Left renal pelvis (tissue), 4 donors: ENCODE measurements around the gene COL4A5. TPM values are rescaled to one million over a fixed set of nuclear protein-coding genes. Genes with fewer than 3 reads are reported as not detected.
"Not testable (repeated sequence)": the region's sequence is repeated elsewhere in the genome, so short reads cannot be mapped to it uniquely, and the experiment has no call there.

Source experiments
- DNase-seq, 4 donors: peaks; one replicate each; pipeline ENCODE4 v3.0.0-alpha.2; 2013; ENCODE audit warnings: low read depth in 4 of 4, low spot score in 3 of 4
- polyA plus RNA-seq, 4 donors: library from polyadenylated mRNA; unstranded; fragments of 120-200 nt; gene quantifications; one replicate each; pipeline ENCODE4 v1.2.1, GENCODE V29; 2013; ENCODE audit not compliant: insufficient read length in 4 of 4

Gene COL4A5
- 100 to 1,000 TPM; 106 to 150 (median 139) TPM for polyA plus RNA-seq

- peak in 3 of 4 donors; percentile 55 to 70 (median 70) for DNase-seq
Observed at GRCh38 chrX:108439426-108439942, at the start of gene COL4A5. TSS of gene COL4A5 (plus strand) at chrX:108439838. CDS start at chrX:108440126, 288 bp downstream.

GRCh38 chrX:108390976-108391717 lies 48.5 kb upstream of the COL4A5 start:
- not testable (repeated sequence) for DNase-seq

- no peak for DNase-seq
Observed at GRCh38 chrX:108396188-108396891, 43.3 kb upstream of the COL4A5 start.

GRCh38 chrX:108396986-108397385 lies 42.7 kb upstream of the COL4A5 start:
- DNase-seq = no peak

GRCh38 chrX:108397627-108398391 lies 41.8 kb upstream of the COL4A5 start:
- DNase-seq = no peak

- DNase-seq = no peak
Observed at GRCh38 chrX:108399418-108400165, 40.0 kb upstream of the COL4A5 start.

- no peak for DNase-seq
Observed at GRCh38 chrX:108412783-108413182, 26.9 kb upstream of the COL4A5 start.

GRCh38 chrX:108415146-108415545 lies 24.5 kb upstream of the COL4A5 start:
- DNase-seq = no peak

- DNase-seq = no peak
Observed at GRCh38 chrX:108415891-108416290, 23.7 kb upstream of the COL4A5 start.

GRCh38 chrX:108417257-108417656 lies 22.4 kb upstream of the COL4A5 start:
- no peak for DNase-seq

GRCh38 chrX:108419401-108419800 lies 20.2 kb upstream of the COL4A5 start:
- DNase-seq = no peak

- no peak for DNase-seq
Observed at GRCh38 chrX:108420481-108420880, 19.2 kb upstream of the COL4A5 start.

- no peak for DNase-seq
Observed at GRCh38 chrX:108426262-108426661, 13.4 kb upstream of the COL4A5 start.

- DNase-seq = no peak
Observed at GRCh38 chrX:108435261-108435660, 4.4 kb upstream of the COL4A5 start.

GRCh38 chrX:108437349-108438109 lies 2.1 kb upstream of the COL4A5 start:
- DNase-seq = no peak

- no peak for DNase-seq
Observed at GRCh38 chrX:108438110-108438623, 1.5 kb upstream of the COL4A5 start, which contains the start of gene COL4A6. TSS of gene COL4A6 (minus strand) at chrX:108438422. CDS start at chrX:108438196, 226 bp downstream.

- DNase-seq = no peak
Observed at GRCh38 chrX:108439961-108440696, 491 bp downstream of the COL4A5 start.

- DNase-seq = no peak
Observed at GRCh38 chrX:108442901-108443464, 3.3 kb downstream of the COL4A5 start.
